Activated CD4-positive, alpha-beta T cell treated with anti-CD3 and anti-CD28 coated beads for 36 hours (primary cell): ENCODE measurements around the gene TOE1. TPM values are rescaled to one million over a fixed set of nuclear protein-coding genes. Genes with fewer than 3 reads are reported as not detected.
A peak's percentile ranks its signal among the peaks of the same experiment; 100 is the strongest.

ENCODE experiments used
- ATAC-seq: fragments of 200-7000 bp; cut with Tn5 transposase; one replicate; pipeline ENCODE4 v1.10.0; 2021; ENCODE audit warnings: mild to moderate bottlenecking, moderate library complexity
- CTCF ChIA-PET: fragments of 350-600 bp; sonication (Branson Sonifier 250); formaldehyde crosslinking; loops from one replicate; lab custom pipeline; 2021; ENCODE audit warnings: antibody characterized with exemption; lab: Charles Lee
- POLR2A ChIA-PET: fragments of 350-600 bp; sonication (Branson Sonifier 250); formaldehyde crosslinking; loops from one replicate; lab custom pipeline; 2021; ENCODE audit warnings: antibody characterized with exemption, inconsistent platforms; lab: Charles Lee
- DNase-seq: peaks from one replicate; pipeline ENCODE4 v3.0.0-alpha.2; 2020
- H3K27ac Mint-ChIP-seq: one replicate; pipeline ENCODE4 v1.8.0; 2021; ENCODE audit warnings: mixed read lengths
- H3K27me3 Mint-ChIP-seq: one replicate; pipeline ENCODE4 v1.8.0; 2021; ENCODE audit warnings: mixed read lengths
- H3K36me3 Mint-ChIP-seq: one replicate; pipeline ENCODE4 v1.8.0; 2021; ENCODE audit warnings: low read depth, mixed read lengths
- H3K4me1 Mint-ChIP-seq: one replicate; pipeline ENCODE4 v1.8.0; 2021; ENCODE audit warnings: mixed read lengths
- H3K4me3 Mint-ChIP-seq: one replicate; pipeline ENCODE4 v1.8.0; 2021; ENCODE audit warnings: mild to moderate bottlenecking, moderate library complexity, mixed read lengths
- H3K9me3 Mint-ChIP-seq: one replicate; pipeline ENCODE4 v1.8.0; 2021; ENCODE audit warnings: low read depth, mixed read lengths
- intact Hi-C, 2 experiments: fragments of 100-400 bp; cut with DNase I in 1 of 2; cut with micrococcal nuclease in 1 of 2; formaldehyde crosslinking; loops; one replicate each; pipeline versions ENCODE4 v1.14.2 to v1.15.1; 2022 to 2024; cut with DNase I, micrococcal nuclease
- total RNA-seq, 2 experiments: library from RNA; stranded (reverse); gene quantifications; one replicate each; pipeline ENCODE4 v1.2.3, GENCODE V29; 2021

Gene TOE1
- total RNA-seq, 2 experiments from 2014 or later: 29.8 to 42.3 TPM

- intact Hi-C loops: loop anchor here (5.0 to 10.0 kb wide), 4 partner anchors 97 to 950 kb away; partner anchors contain the start of genes BTBD19 (in 1 of the 2), DYNLT4 (in 1 of the 2), ERI3 (in 1 of the 2) and PLK3 (in 1 of the 2)
- H3K9me3 Mint-ChIP-seq: no peaks in the 10 kb centered on the region
- H3K27me3 Mint-ChIP-seq: no peaks in the 10 kb centered on the region
- ChIA-PET POLR2A (interaction anchor here (0.6 to 2.8 kb wide), 11 partner anchors 36 to 583 kb away, joined by 3 to 33 read pairs (median 5); partner anchors contain the start of genes AKR1A1, CCDC163, EIF2B3 and HECTD3), CTCF (interaction anchor here (0.9 to 12.1 kb wide), 6 partner anchors 22 to 529 kb away, joined by 3 to 255 read pairs (median 8); partner anchors contain the start of genes BTBD19, HECTD3, HPDL and MUTYH)
- ATAC-seq: no peak
- peak overlapping the region; percentile 93 for H3K27ac Mint-ChIP-seq
- DNase-seq: peak; percentile 46
- peak overlapping the region; percentile 84 for H3K4me3 Mint-ChIP-seq
- H3K4me1 Mint-ChIP-seq: peaks cover 44% of the 10 kb centered on the region
- H3K36me3 Mint-ChIP-seq: no peaks in the 10 kb centered on the region
Measured at GRCh38 chr1:45304311-45305081, 35.5 kb upstream of the TOE1 start.

GRCh38 chr1:45305231-45305630 lies 34.7 kb upstream of the TOE1 start:
- peak overlapping the region; percentile 84 for H3K4me3 Mint-ChIP-seq
- ChIA-PET CTCF (interaction anchor here (0.6 to 12.1 kb wide), 7 partner anchors 21 to 529 kb away, joined by 3 to 255 read pairs (median 3); partner anchors contain the start of genes HECTD3, HPDL, MUTYH and TOE1), POLR2A (interaction anchor here (0.7 to 1.4 kb wide), 4 partner anchors 34 to 486 kb away, joined by 3 to 5 read pairs (median 4); partner anchors contain the start of genes MUTYH, TOE1 and UROD)
- peaks cover 44% of the 10 kb centered on the region for H3K4me1 Mint-ChIP-seq
- ATAC-seq (no peak), DNase-seq (no peak)
- H3K36me3 Mint-ChIP-seq: no peaks in the 10 kb centered on the region
- intact Hi-C loops: loop anchor here (10.0 kb wide), 2 partner anchors 500 to 950 kb away; partner anchors contain the start of genes BTBD19 (in 1 of the 2), DYNLT4 (in 1 of the 2), ERI3 (in 1 of the 2) and PLK3 (in 1 of the 2)
- no peaks in the 10 kb centered on the region for H3K27me3 Mint-ChIP-seq
- H3K27ac Mint-ChIP-seq: peak overlapping the region; percentile 93
- no peaks in the 10 kb centered on the region for H3K9me3 Mint-ChIP-seq

DNA sequence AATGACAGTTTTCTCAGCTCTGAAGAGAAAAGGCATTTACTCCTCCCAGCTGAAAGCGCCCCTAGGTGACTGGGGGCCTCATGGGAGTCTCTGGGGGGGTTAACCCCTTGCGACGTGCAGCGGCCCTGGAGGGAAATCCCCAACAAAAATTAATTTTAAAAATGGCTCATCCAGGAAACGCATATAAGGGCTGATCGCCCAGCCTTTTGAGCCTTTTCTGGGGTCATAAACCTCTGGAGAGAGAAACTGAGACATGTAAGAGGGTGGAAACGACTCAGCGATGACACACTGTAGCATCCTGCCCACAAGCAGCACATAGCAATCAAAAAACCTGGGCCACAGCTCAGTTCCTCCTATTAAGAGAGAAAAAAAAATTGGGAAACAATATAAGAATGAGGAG lies 33.7 kb upstream of the TOE1 start:
- DNase-seq (peak; percentile 79), ATAC-seq (peak; percentile 41)
- H3K9me3 Mint-ChIP-seq: no peaks in the 10 kb centered on the region
- H3K36me3 Mint-ChIP-seq: no peaks in the 10 kb centered on the region
- H3K27ac Mint-ChIP-seq: peak overlapping the region; percentile 93
- ChIA-PET CTCF (interaction anchor here (0.6 to 12.1 kb wide), 8 partner anchors 13 to 579 kb away, joined by 3 to 255 read pairs (median 3); partner anchors contain the start of genes HECTD3, MUTYH, RNU5D-1 and TOE1), POLR2A (interaction anchor here (0.6 to 1.3 kb wide), 6 partner anchors 33 to 576 kb away, joined by 3 to 5 read pairs (median 4); partner anchors contain the start of genes MUTYH, PLK3 and TOE1)
- peak overlapping the region; percentile 64 for H3K4me3 Mint-ChIP-seq
- intact Hi-C loops: loop anchor here (1.0 to 10.0 kb wide), 3 partner anchors 60 to 952 kb away; partner anchors contain the start of genes BTBD19 (in 1 of the 2), DYNLT4 (in 1 of the 2), ERI3 (in 1 of the 2) and PLK3 (in 1 of the 2)
- peaks cover 41% of the 10 kb centered on the region for H3K4me1 Mint-ChIP-seq
- no peaks in the 10 kb centered on the region for H3K27me3 Mint-ChIP-seq

DNA sequence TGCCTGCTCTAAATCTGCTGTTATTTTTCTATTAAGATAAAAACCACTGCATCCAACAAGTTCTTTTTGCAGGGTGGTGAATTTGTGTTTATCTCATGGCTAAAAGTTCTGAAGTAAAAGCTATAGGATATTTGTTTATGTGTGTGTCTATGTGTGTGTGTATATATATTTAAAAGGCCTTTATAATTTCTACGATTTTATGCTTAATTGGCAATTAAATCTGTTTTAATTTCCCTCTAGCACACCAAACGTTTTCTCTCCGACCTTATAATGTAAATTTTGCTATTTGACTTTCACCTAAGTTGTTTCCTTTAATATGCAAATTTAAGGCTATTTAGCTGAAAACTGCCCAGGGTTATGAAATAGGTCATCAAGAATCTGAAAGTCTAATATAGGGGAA lies 33.1 kb upstream of the TOE1 start:
- Mint-ChIP-seq H3K36me3 (no peaks in the 10 kb centered on the region), H3K4me1 (peaks cover 38% of the 10 kb centered on the region), H3K27ac (peak overlapping the region; percentile 93), H3K4me3 (no peak overlapping the region), H3K27me3 (no peaks in the 10 kb centered on the region), H3K9me3 (no peaks in the 10 kb centered on the region)
- CTCF ChIA-PET: interaction anchor here (0.6 to 12.1 kb wide), 7 partner anchors 12 to 576 kb away, joined by 3 to 255 read pairs (median 3); partner anchors contain the start of genes HECTD3, RNU5D-1 and UROD
- intact Hi-C loops: loop anchor here (1.0 to 10.0 kb wide), 3 partner anchors 61 to 952 kb away; partner anchors contain the start of genes BTBD19 (in 1 of the 2), DYNLT4 (in 1 of the 2), ERI3 (in 1 of the 2) and PLK3 (in 1 of the 2)
- ATAC-seq: no peak
- POLR2A ChIA-PET: interaction anchor here (1.0 to 1.3 kb wide), 3 partner anchors 33 to 576 kb away, joined by 3 to 4 read pairs (median 4); partner anchors contain the start of genes MUTYH, PLK3 and TOE1
- no peak for DNase-seq

DNA sequence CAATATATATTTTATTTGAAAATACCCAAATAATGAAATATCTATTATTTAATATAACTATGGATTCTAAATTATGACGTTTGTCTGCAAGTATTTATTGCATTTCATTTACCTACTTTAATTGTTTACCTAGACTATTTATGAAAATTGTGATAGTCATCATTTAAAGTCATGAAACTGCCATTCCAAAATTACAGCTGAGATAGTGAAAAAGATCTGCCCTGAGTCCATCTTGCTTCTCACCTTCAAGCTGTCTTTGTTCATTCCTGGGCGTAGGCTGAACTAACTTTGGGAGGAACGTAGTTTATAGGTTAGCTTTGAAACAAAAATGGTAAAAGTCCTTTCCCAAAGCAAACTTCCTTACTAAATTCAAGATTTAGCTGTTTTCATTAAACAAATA lies 25.7 kb upstream of the TOE1 start:
- DNase-seq: no peak
- ChIA-PET CTCF (interaction anchor here (0.6 to 1.7 kb wide), 5 partner anchors 13 to 296 kb away, joined by 3 to 6 read pairs (median 3); no protein-coding TSS in a partner anchor), POLR2A (no interaction called here)
- Mint-ChIP-seq H3K27ac (no peak overlapping the region), H3K9me3 (no peaks in the 10 kb centered on the region), H3K4me3 (no peak overlapping the region), H3K36me3 (no peaks in the 10 kb centered on the region), H3K4me1 (no peaks in the 10 kb centered on the region), H3K27me3 (peaks cover 2% of the 10 kb centered on the region)
- intact Hi-C loops: no loop called here
- no peak for ATAC-seq

GRCh38 chr1:45317166-45317565 lies 22.8 kb upstream of the TOE1 start:
- ATAC-seq (no peak), DNase-seq (no peak)
- intact Hi-C loops: no loop called here
- Mint-ChIP-seq H3K4me1 (no peaks in the 10 kb centered on the region), H3K36me3 (no peaks in the 10 kb centered on the region), H3K27ac (no peak overlapping the region), H3K9me3 (no peaks in the 10 kb centered on the region), H3K4me3 (no peak overlapping the region), H3K27me3 (peaks cover 2% of the 10 kb centered on the region)
- ChIA-PET POLR2A (no interaction called here), CTCF (no interaction called here)

- CTCF ChIA-PET: interaction anchor here (0.6 to 1.5 kb wide), 2 partner anchors 13 to 18 kb away, joined by 3 to 4 read pairs; no protein-coding TSS in a partner anchor
- no peaks in the 10 kb centered on the region for H3K4me1 Mint-ChIP-seq
- H3K9me3 Mint-ChIP-seq: no peaks in the 10 kb centered on the region
- POLR2A ChIA-PET: no interaction called here
- DNase-seq (no peak), ATAC-seq (no peak)
- H3K36me3 Mint-ChIP-seq: no peaks in the 10 kb centered on the region
- no peaks in the 10 kb centered on the region for H3K27me3 Mint-ChIP-seq
- intact Hi-C loops: no loop called here
- no peak overlapping the region for H3K4me3 Mint-ChIP-seq
- no peak overlapping the region for H3K27ac Mint-ChIP-seq
Measured at GRCh38 chr1:45319761-45320160, 20.2 kb upstream of the TOE1 start.

DNA sequence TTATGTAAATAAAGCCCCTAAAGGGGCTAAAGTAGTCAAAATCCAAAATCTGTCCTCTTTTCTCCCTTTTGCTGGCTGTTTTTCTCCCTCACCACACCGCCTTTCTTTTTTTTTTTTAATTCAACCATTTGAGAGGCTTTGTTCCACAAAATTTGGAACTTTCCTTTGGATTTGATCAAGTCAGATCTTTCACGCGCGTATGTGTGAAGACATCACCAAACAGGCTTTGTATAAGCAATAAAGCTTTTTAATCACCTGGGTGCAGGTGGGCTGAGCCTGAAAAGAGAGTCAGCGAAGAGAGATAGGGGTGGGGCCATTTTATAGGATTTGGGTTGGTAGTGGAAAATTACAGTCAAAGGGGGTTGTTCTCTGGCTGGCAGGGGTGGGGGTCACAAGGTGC lies 18.5 kb upstream of the TOE1 start:
- H3K27ac Mint-ChIP-seq: no peak overlapping the region
- no peaks in the 10 kb centered on the region for H3K9me3 Mint-ChIP-seq
- POLR2A ChIA-PET: no interaction called here
- no peaks in the 10 kb centered on the region for H3K36me3 Mint-ChIP-seq
- CTCF ChIA-PET: interaction anchor here (0.7 to 1.4 kb wide), 3 partner anchors 15 to 283 kb away, joined by 3 to 4 read pairs (median 4); partner anchors contain the start of genes MUTYH and TOE1
- intact Hi-C loops: no loop called here
- H3K4me1 Mint-ChIP-seq: peaks cover 4% of the 10 kb centered on the region
- H3K27me3 Mint-ChIP-seq: no peaks in the 10 kb centered on the region
- no peak overlapping the region for H3K4me3 Mint-ChIP-seq
- DNase-seq (no peak), ATAC-seq (no peak)

GRCh38 chr1:45322486-45323040 lies 17.4 kb upstream of the TOE1 start:
- H3K27me3 Mint-ChIP-seq: no peaks in the 10 kb centered on the region
- no peak overlapping the region for H3K27ac Mint-ChIP-seq
- peaks cover 5% of the 10 kb centered on the region for H3K4me1 Mint-ChIP-seq
- DNase-seq (no peak), ATAC-seq (no peak)
- no peak overlapping the region for H3K4me3 Mint-ChIP-seq
- ChIA-PET POLR2A (no interaction called here), CTCF (no interaction called here)
- intact Hi-C loops: no loop called here
- H3K9me3 Mint-ChIP-seq: no peaks in the 10 kb centered on the region
- H3K36me3 Mint-ChIP-seq: peaks cover under 1% of the 10 kb centered on the region

DNA sequence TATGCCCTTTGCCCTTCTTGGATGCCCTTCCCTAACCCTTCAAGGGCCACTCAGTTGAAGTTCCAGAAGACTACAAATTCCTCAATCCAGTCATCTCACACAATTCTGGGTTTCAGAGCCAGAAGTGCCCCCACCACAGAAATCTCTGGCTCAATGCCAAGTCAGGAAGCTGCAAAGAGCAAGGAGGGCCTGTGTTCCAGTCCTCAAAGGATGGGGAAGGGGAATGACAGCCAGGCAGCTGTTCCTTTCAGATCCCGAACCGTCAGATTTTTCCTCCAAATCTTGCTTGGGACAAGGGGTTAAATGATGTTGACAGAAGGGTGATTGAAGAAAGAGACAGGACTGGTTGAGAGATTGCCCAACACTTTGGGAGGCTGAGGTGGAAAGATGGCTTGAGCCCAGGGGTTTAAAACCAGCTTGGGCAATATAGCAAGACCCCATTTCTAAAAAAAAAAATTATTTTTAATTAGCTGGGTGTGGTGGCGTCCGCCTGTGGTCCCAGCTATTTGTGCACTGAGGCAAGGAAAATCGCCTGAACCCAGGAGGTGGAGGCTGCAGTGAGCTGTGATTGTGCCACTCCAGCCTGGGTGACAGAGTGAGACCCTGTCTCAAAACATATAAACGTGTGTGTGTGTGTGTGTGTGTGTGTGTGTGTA lies 14.0 kb upstream of the TOE1 start:
- H3K27ac Mint-ChIP-seq: peak overlapping the region; percentile 80
- ATAC-seq (no peak), DNase-seq (no peak)
- no peaks in the 10 kb centered on the region for H3K27me3 Mint-ChIP-seq
- H3K4me1 Mint-ChIP-seq: peaks cover 23% of the 10 kb centered on the region
- H3K4me3 Mint-ChIP-seq: peak overlapping the region; percentile 82
- no peaks in the 10 kb centered on the region for H3K9me3 Mint-ChIP-seq
- ChIA-PET POLR2A (interaction anchor here (0.6 to 3.9 kb wide), 9 partner anchors 12 to 543 kb away, joined by 3 to 36 read pairs (median 4); partner anchors contain the start of genes HECTD3, MUTYH and TOE1), CTCF (interaction anchor here (0.6 to 2.3 kb wide), 7 partner anchors 9 to 165 kb away, joined by 3 to 14 read pairs (median 3); partner anchors contain the start of gene TESK2)
- peaks cover 25% of the 10 kb centered on the region for H3K36me3 Mint-ChIP-seq
- intact Hi-C loops: loop anchor here (1.0 kb wide), 3 partner anchors 13 to 314 kb away; partner anchors contain the start of gene UROD (in 1 of the 2)
